Stimulated activated CD4-positive, alpha-beta T cell treated with anti-CD3 and anti-CD28 coated beads, Interleukin-1b, Interleukin-23, amount 100 ng/mL, for 24 hours (primary cell): ENCODE measurements around the gene RELT.
"Not testable (repeated sequence)": the region's sequence is repeated elsewhere in the genome, so short reads cannot be mapped to it uniquely, and the experiment has no call there.

Source experiments
- DNase-seq, 4 experiments: peaks; one replicate each; pipeline ENCODE4 v3.0.0-alpha.2; 2020; ENCODE audit warnings: low read depth in 4 of 4, low spot score in 1 of 4

The RELT gene

DNA sequence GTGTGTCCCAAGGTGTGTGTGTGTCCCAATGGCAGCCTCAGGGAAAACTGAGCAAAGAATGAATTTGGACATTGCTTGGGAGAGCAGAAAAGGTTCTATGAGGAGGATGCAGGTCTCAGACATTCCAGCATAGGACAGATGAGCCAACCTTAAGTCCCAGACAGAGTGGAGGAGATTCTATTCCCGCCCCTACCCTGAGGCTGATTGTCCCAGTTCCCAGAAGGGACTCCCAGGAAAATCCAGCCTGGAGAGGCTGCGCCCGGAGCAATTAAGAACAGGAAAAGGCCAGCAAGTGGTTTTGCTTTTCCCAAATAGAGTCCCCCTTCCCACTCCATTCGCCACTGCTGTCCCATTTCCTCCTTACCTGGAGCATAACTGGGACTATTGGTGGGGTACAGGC lies 54.1 kb downstream of the RELT start:
- no peak for DNase-seq

DNA sequence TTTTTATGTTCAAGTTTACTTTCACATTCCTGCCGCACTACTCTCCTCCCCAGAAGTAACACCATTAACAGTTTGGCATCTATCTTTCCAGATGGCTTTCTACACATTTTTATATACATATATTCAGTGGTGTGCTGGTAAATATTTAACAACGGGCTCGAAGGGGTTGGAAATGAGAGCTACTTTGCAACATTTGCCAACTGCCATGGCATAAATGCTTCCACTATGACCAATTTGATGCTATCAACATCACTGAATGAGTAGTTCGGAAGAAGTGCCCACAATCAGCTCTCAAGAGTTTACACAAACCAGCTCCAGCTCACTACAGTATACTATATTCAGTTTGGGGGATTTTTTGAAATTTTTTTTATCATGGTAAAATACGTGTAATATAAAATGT lies 55.2 kb downstream of the RELT start:
- DNase-seq, result no peak

DNA sequence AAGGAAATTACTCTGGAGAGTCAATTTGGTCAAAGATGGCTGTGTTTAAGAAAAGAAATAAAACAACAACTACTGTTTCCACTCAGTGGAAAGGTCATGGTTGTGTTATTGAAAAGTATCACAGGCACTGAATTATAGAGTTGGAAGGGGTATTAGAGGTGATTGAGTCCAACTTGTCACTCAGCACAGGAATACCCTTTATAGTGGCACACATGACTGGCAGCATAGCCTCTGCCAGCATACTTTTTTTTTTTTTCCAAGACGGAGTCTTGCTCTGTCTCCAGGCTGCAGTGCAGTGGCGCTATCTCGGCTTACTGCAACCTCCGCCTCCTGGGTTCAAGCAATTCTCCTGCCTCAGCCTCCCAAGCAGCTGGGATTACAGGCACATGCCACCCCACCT lies 60.7 kb downstream of the RELT start:
- DNase-seq, result not testable (repeated sequence)

DNA sequence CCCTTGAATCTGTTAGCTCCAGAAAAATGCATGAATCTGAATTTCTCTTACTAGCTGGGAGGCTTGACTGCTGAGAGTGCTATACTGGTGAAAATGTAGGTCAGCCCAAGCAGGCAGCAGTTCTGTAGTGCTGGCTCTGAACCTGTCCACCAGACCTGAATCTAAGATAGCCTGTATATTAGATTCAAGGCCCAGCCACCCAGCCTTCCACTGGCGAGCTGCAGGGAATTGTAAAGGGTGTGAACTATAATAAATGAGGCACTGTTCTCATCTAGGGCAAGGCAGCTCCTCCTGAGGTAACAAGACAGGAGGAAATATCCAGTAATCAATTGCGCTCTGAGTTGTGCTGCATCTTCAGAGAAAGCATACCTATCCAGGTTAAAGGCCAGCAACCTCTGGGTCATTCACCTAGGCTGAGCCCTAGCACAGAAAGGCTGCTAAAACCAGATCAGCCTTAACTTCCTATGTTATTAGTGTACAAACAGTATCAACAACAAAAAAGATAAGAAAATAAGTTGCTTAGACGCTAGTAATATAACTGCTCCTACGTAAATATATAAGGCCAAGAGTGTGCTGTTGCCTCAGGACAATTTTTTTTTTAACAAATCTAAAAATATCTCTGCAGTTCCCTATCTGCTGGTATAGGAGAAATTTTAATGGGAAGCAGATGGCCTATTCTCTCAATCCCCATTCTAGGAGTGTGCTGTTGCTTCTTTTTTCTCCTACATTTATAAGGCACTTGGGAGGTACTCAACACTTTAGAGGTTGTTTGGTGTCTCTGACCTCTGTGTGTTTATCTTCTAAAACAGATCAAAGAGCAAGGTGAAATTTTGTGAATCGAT lies 63.0 kb downstream of the RELT start:
- DNase-seq, result no peak

DNA sequence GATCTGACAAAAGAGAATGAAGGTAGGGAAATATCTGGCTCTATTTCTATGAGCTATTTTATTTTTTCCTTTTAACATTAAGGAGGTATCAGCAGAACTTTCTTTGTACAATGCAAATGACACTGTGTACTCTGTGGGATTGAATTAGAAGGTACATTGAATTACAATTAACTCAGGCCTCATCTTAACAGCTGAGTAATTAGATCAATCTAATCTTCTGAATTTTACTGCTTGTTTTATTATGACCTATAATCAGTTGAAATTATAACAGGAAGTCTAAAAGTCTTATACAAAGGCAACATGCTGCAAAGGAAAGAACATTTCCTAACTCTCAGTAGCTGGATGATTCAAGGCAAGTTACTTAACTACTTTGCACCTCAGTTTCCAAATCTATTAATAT lies 69.8 kb downstream of the RELT start:
- DNase-seq, result no peak

DNA sequence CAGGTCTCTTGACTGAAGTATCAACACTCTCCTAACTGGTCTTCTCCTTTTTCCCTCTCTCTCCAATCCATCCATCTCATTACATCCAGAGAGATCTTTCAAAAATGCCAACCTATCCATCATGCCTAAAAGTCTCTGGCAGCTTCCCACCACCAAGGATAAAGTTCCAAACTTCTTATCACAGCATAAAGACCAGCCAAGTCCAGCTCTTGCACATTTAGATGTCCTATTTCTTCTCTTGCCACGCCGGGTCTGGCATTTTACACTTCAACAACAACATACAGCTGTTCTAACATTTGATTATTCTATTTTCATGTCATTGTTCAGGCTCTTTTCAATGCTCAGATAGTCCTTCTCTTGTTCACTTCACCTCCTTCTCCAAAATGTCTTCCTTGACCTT lies 70.6 kb downstream of the RELT start:
- DNase-seq, result no peak
